ENCODE measurements around the gene PSMB8.

The PSMB8 gene

GRCh38 chr6:32855467-32856174, 11.8 kb upstream of the PSMB8 start:
- no peaks in the 10 kb centered on the region for H3K9me3 ChIP-seq (ENCODE audit: control insufficient read depth, low read length)
- H3K4me3 ChIP-seq (ENCODE audit: low read length): no peak overlapping the region
- H3K36me3 ChIP-seq (ENCODE audit: control insufficient read depth, insufficient read depth, low read length, severe bottlenecking): peaks cover 15% of the 10 kb centered on the region
- H3K27me3 ChIP-seq (replicated peaks; ENCODE audit: control insufficient read depth, insufficient read depth, low read length): no peaks in the 10 kb centered on the region
- peaks cover 15% of the 10 kb centered on the region for H3K4me1 ChIP-seq (ENCODE audit: control insufficient read depth, insufficient read depth, low read length)
- no peak overlapping the region for H3K9ac ChIP-seq (ENCODE audit: low read length)
- no peak for DNase-seq (ENCODE audit: low read depth)

GRCh38 chr6:32854376-32855178, 10.7 kb upstream of the PSMB8 start:
- Histone ChIP-seq H3K4me1 (ENCODE audit: control insufficient read depth, insufficient read depth, low read length) (peaks cover 15% of the 10 kb centered on the region), H3K9me3 (ENCODE audit: control insufficient read depth, low read length) (no peaks in the 10 kb centered on the region), H3K27me3 (replicated peaks; ENCODE audit: control insufficient read depth, insufficient read depth, low read length) (no peaks in the 10 kb centered on the region), H3K9ac (ENCODE audit: low read length) (peak overlapping the region; percentile 93), H3K36me3 (ENCODE audit: control insufficient read depth, insufficient read depth, low read length, severe bottlenecking) (peaks cover 24% of the 10 kb centered on the region), H3K4me3 (ENCODE audit: low read length) (peak overlapping the region; percentile 93)
- peak; percentile 76 for DNase-seq (ENCODE audit: low read depth)

- Histone ChIP-seq H3K36me3 (ENCODE audit: control insufficient read depth, insufficient read depth, low read length, severe bottlenecking) (peaks cover 28% of the 10 kb centered on the region), H3K27me3 (replicated peaks; ENCODE audit: control insufficient read depth, insufficient read depth, low read length) (no peaks in the 10 kb centered on the region), H3K4me3 (ENCODE audit: low read length) (peak within 1 kb of the TSS; percentile 93), H3K4me1 (ENCODE audit: control insufficient read depth, insufficient read depth, low read length) (peaks cover 15% of the 10 kb centered on the region), H3K9me3 (ENCODE audit: control insufficient read depth, low read length) (no peaks in the 10 kb centered on the region), H3K9ac (ENCODE audit: low read length) (peak within 1 kb of the TSS; percentile 93)
- DNase-seq (ENCODE audit: low read depth): peak; percentile 97
These were observed 9.9 kb upstream of the PSMB8 start, which contains the start of the genes PSMB9 and TAP1 for GRCh38 chr6:32853541-32854375. Gene PSMB9 (plus strand): TSS chr6:32854192. CDS start chr6:32854230, 38 bp downstream. Gene TAP1 (minus strand): TSS chr6:32853704. CDS start chr6:32853636, 68 bp downstream.

GRCh38 chr6:32852844-32853540, 9.1 kb upstream of the PSMB8 start:
- no peaks in the 10 kb centered on the region for H3K27me3 ChIP-seq (replicated peaks; ENCODE audit: control insufficient read depth, insufficient read depth, low read length)

GRCh38 chr6:32852018-32852843, 8.4 kb upstream of the PSMB8 start:
- Histone ChIP-seq H3K27me3 (replicated peaks; ENCODE audit: control insufficient read depth, insufficient read depth, low read length) (no peaks in the 10 kb centered on the region), H3K4me1 (ENCODE audit: control insufficient read depth, insufficient read depth, low read length) (peaks cover 15% of the 10 kb centered on the region), H3K36me3 (ENCODE audit: control insufficient read depth, insufficient read depth, low read length, severe bottlenecking) (peaks cover 36% of the 10 kb centered on the region), H3K4me3 (ENCODE audit: low read length) (peak overlapping the region; percentile 93), H3K9ac (ENCODE audit: low read length) (peak overlapping the region; percentile 93), H3K9me3 (ENCODE audit: control insufficient read depth, low read length) (no peaks in the 10 kb centered on the region)
- DNase-seq (ENCODE audit: low read depth): peak; percentile 51

More at GRCh38 chr6:32852844-32853540, 9.1 kb upstream of the PSMB8 start:
- Histone ChIP-seq H3K36me3 (ENCODE audit: control insufficient read depth, insufficient read depth, low read length, severe bottlenecking) (peaks cover 30% of the 10 kb centered on the region), H3K4me1 (ENCODE audit: control insufficient read depth, insufficient read depth, low read length) (peaks cover 15% of the 10 kb centered on the region), H3K9ac (ENCODE audit: low read length) (peak overlapping the region; percentile 93), H3K4me3 (ENCODE audit: low read length) (peak overlapping the region; percentile 93), H3K9me3 (ENCODE audit: control insufficient read depth, low read length) (no peaks in the 10 kb centered on the region)
- peak; percentile 68 for DNase-seq (ENCODE audit: low read depth)

GRCh38 chr6:32851025-32851424, 7.2 kb upstream of the PSMB8 start:
- DNase-seq (ENCODE audit: low read depth): no peak
- Histone ChIP-seq H3K4me3 (ENCODE audit: low read length) (no peak overlapping the region), H3K27me3 (replicated peaks; ENCODE audit: control insufficient read depth, insufficient read depth, low read length) (no peaks in the 10 kb centered on the region), H3K4me1 (ENCODE audit: control insufficient read depth, insufficient read depth, low read length) (peaks cover 15% of the 10 kb centered on the region), H3K9me3 (ENCODE audit: control insufficient read depth, low read length) (no peaks in the 10 kb centered on the region), H3K9ac (ENCODE audit: low read length) (peak overlapping the region; percentile 93), H3K36me3 (ENCODE audit: control insufficient read depth, insufficient read depth, low read length, severe bottlenecking) (peaks cover 46% of the 10 kb centered on the region)

GRCh38 chr6:32849126-32849525, 5.3 kb upstream of the PSMB8 start:
- Histone ChIP-seq H3K9me3 (ENCODE audit: control insufficient read depth, low read length) (no peaks in the 10 kb centered on the region), H3K9ac (ENCODE audit: low read length) (no peak overlapping the region), H3K36me3 (ENCODE audit: control insufficient read depth, insufficient read depth, low read length, severe bottlenecking) (peaks cover 57% of the 10 kb centered on the region), H3K4me1 (ENCODE audit: control insufficient read depth, insufficient read depth, low read length) (peaks cover 9% of the 10 kb centered on the region), H3K27me3 (replicated peaks; ENCODE audit: control insufficient read depth, insufficient read depth, low read length) (no peaks in the 10 kb centered on the region), H3K4me3 (ENCODE audit: low read length) (no peak overlapping the region)
- no peak for DNase-seq (ENCODE audit: low read depth)

GRCh38 chr6:32847795-32848194, 3.9 kb upstream of the PSMB8 start:
- no peaks in the 10 kb centered on the region for H3K27me3 ChIP-seq (replicated peaks; ENCODE audit: control insufficient read depth, insufficient read depth, low read length)

GRCh38 chr6:32847004-32847403, 3.2 kb upstream of the PSMB8 start:
- no peaks in the 10 kb centered on the region for H3K27me3 ChIP-seq (replicated peaks; ENCODE audit: control insufficient read depth, insufficient read depth, low read length)
- H3K4me3 ChIP-seq (ENCODE audit: low read length): no peak overlapping the region
- peaks cover 8% of the 10 kb centered on the region for H3K4me1 ChIP-seq (ENCODE audit: control insufficient read depth, insufficient read depth, low read length)
- no peak for DNase-seq (ENCODE audit: low read depth)
- H3K36me3 ChIP-seq (ENCODE audit: control insufficient read depth, insufficient read depth, low read length, severe bottlenecking): peaks cover 57% of the 10 kb centered on the region
- H3K9ac ChIP-seq (ENCODE audit: low read length): no peak overlapping the region
- no peaks in the 10 kb centered on the region for H3K9me3 ChIP-seq (ENCODE audit: control insufficient read depth, low read length)

More at GRCh38 chr6:32847795-32848194, 3.9 kb upstream of the PSMB8 start:
- H3K9me3 ChIP-seq (ENCODE audit: control insufficient read depth, low read length): no peaks in the 10 kb centered on the region
- H3K9ac ChIP-seq (ENCODE audit: low read length): no peak overlapping the region
- peaks cover 13% of the 10 kb centered on the region for H3K4me1 ChIP-seq (ENCODE audit: control insufficient read depth, insufficient read depth, low read length)
- no peak for DNase-seq (ENCODE audit: low read depth)
- H3K4me3 ChIP-seq (ENCODE audit: low read length): no peak overlapping the region
- peaks cover 57% of the 10 kb centered on the region for H3K36me3 ChIP-seq (ENCODE audit: control insufficient read depth, insufficient read depth, low read length, severe bottlenecking)

- Histone ChIP-seq H3K4me1 (ENCODE audit: control insufficient read depth, insufficient read depth, low read length) (peaks cover 5% of the 10 kb centered on the region), H3K36me3 (ENCODE audit: control insufficient read depth, insufficient read depth, low read length, severe bottlenecking) (peaks cover 52% of the 10 kb centered on the region), H3K27me3 (replicated peaks; ENCODE audit: control insufficient read depth, insufficient read depth, low read length) (no peaks in the 10 kb centered on the region), H3K9ac (ENCODE audit: low read length) (no peak overlapping the region), H3K4me3 (ENCODE audit: low read length) (no peak overlapping the region), H3K9me3 (ENCODE audit: control insufficient read depth, low read length) (no peaks in the 10 kb centered on the region)
- no peak for DNase-seq (ENCODE audit: low read depth)
These were observed 1.6 kb upstream of the PSMB8 start for GRCh38 chr6:32845384-32845884.
